Measurements from ENCODE around the gene DNAH12. TPM values are rescaled to one million over a fixed set of nuclear protein-coding genes. Genes with fewer than 3 reads are reported as not detected.

The DNAH12 gene
- total and polyA plus RNA-seq, 2 of the 13 experiments (the other 11 are each of a cell fraction or from before 2014, with no cell fraction given) = 0.11 TPM

GRCh38 chr3:57556459-57557084 lies 12.4 kb upstream of the DNAH12 start:
- peak overlapping the region; percentile 98 for H3K4me2 ChIP-seq (ENCODE audit: low read depth, low read length)
- DNase-seq (ENCODE audit: low spot score) = no peak
- intact Hi-C loops (cut with micrococcal nuclease; ENCODE audit: unreplicated experiment) (loop anchor here (2.0 to 5.0 kb wide), 2 partner anchors 41 to 160 kb away; partner anchors contain the start of gene ARF4), in situ Hi-C loops (cut with HindIII; ENCODE audit: extremely low pct_ligation_motif_present, low pct_unique_long_range_greater_than_20kb) (loop anchor here (10.0 kb wide), 1 partner anchor 162 kb away; no protein-coding TSS in a partner anchor)
- peak overlapping the region; percentile 94 for H3K9ac ChIP-seq (ENCODE audit: insufficient read depth, low read depth, low read length)
- WGBS (ENCODE audit: low lambda C conversion rate) = 0% methylated on average over 19 of the region's 54 CpGs
- H3K9me3 ChIP-seq (ENCODE audit: low read length) = no peaks in the 10 kb centered on the region
- H4K20me1 ChIP-seq (ENCODE audit: insufficient read depth, low read length) = no peaks in the 10 kb centered on the region
- peak; percentile 41 for ATAC-seq
- no peaks in the 10 kb centered on the region; a peak in 2 of 5 replicates for H3K36me3 ChIP-seq (replicated peaks in 1 of 2; ENCODE audit: control insufficient read depth in 1 of 2, insufficient read depth in 2 of 2, low read length in 2 of 2)
- H3K27ac ChIP-seq (ENCODE audit: extremely low read length, insufficient read depth, low read length) = peak overlapping the region; percentile 92
- CTCF ChIA-PET (ENCODE audit: low intra/inter-chr PET ratio, low total read pairs) = no interaction called here
- peaks cover 38% of the 10 kb centered on the region for H3K4me1 ChIP-seq (ENCODE audit: insufficient read depth, low read length)
- H3K4me3 ChIP-seq (replicated peaks in 1 of 3; ENCODE audit: insufficient read depth in 1 of 3, low read depth in 2 of 3, low read length in 3 of 3) = peak overlapping the region; percentile 78 to 82 (median 80)
- peaks cover 49% of the 10 kb centered on the region for H3K79me2 ChIP-seq (ENCODE audit: insufficient read depth, low read length)
- FAIRE-seq = no peak
- BruUV-seq (replicated peaks) = TSS peak; percentile 53
- POLR2A ChIA-PET = interaction anchor here (0.7 to 3.3 kb wide), 13 partner anchors 11 to 199 kb away, joined by 3 to 36 read pairs (median 4); partner anchors contain the start of genes ARF4, DENND6A, DNAH12 and SLMAP
- H2AFZ ChIP-seq (ENCODE audit: low read length) = no peak overlapping the region
- no peaks in the 10 kb centered on the region; a peak in 1 of 5 replicates for H3K27me3 ChIP-seq (ENCODE audit: control insufficient read depth in 1 of 2, insufficient read depth in 2 of 2, low read length in 2 of 2)
- TF ChIP-seq FOSL2 (CRISPR knock-in tag; IDR thresholded peaks at IDR 0.05) (no peak), KDM2A (CRISPR knock-in tag; IDR thresholded peaks at IDR 0.05; ENCODE audit: borderline replicate concordance, low read depth) (no peak), ZNF687 (CRISPR knock-in tag; IDR thresholded peaks at IDR 0.05) (peak; percentile 59; the same call in 1 of the 2 replicates), CEBPB (IDR thresholded peaks at IDR 0.05; ENCODE audit: borderline replicate concordance, low read depth, low read length) (no peak), ZNF556 (CRISPR knock-in tag; IDR thresholded peaks at IDR 0.05; ENCODE audit: borderline replicate concordance) (no peak; the same call in 1 of the 2 replicates), MAF1 (CRISPR knock-in tag; IDR thresholded peaks at IDR 0.05; ENCODE audit: borderline replicate concordance) (no peak), ZSCAN31 (CRISPR knock-in tag; IDR thresholded peaks at IDR 0.05; ENCODE audit: low read depth) (no peak; the same call in 1 of the 2 replicates), ZFP91 (CRISPR knock-in tag; IDR thresholded peaks at IDR 0.05; ENCODE audit: borderline replicate concordance) (no peak; the same call in 1 of the 2 replicates), THAP9 (CRISPR knock-in tag; IDR thresholded peaks at IDR 0.05; ENCODE audit: borderline replicate concordance) (0 out of 2 replicates have a peak, but pooled peaks have one; percentile 13), HMG20B (CRISPR knock-in tag; conservative IDR thresholded peaks at IDR 0.05) (no peak), ZNF713 (CRISPR knock-in tag; IDR thresholded peaks at IDR 0.05) (no peak), THAP7 (CRISPR knock-in tag; IDR thresholded peaks at IDR 0.05) (no peak)

All from HepG2 (cell line).